K562 (cell line): ENCODE results near the gene TRMU. TPM values are rescaled to one million over a fixed set of nuclear protein-coding genes. Genes with fewer than 3 reads are reported as not detected.

ENCODE experiments used
- ATAC-seq: fragments of 200-7000 bp; cut with Tn5 transposase; 3 replicates; pipeline ENCODE4 v1.9.1; 2020; ENCODE audit warnings: moderate library complexity
- BruUV-seq: library from RNA; stranded (reverse); fragments of 400-500 nt; replicated peaks from 2 replicates; lab custom pipeline; 2021; lab: Mats Ljungman, UMichigan
- CTCF ChIA-PET: fragments of 300-600 bp; formaldehyde crosslinking; extraction: SDS; loops from one replicate; lab custom pipeline; 2021; ENCODE audit warnings: low intra/inter-chr PET ratio; lab: Yijun Ruan, JAX
- POLR2A ChIA-PET: fragments of 300-600, 350-650 bp; sonication (Branson Sonifier 250); formaldehyde crosslinking; extraction: SDS; loops from one replicate; lab custom pipeline; 2021; ENCODE audit warnings: antibody characterized with exemption, inconsistent platforms; lab: Yijun Ruan, JAX
- DNase-seq, 4 experiments: peaks; one replicate each; pipeline versions ENCODE4 v3.0.0 to v3.0.0-alpha.2; 2011 to 2018; ENCODE audit warnings: low spot score in 3 of 4, mixed read lengths in 3 of 4; ENCODE audit errors: extremely low read depth in 1 of 4
- FAIRE-seq: peaks from 2 replicates; lab custom pipeline; 2011; peaks lifted over from hg19 to GRCh38; lab: Jason Lieb, UNC
- H2AFZ ChIP-seq: 2 replicates; pipeline ENCODE4 v1.6.0; 2011; ENCODE audit warnings: low read depth, low read length, control low read depth, inconsistent platforms
- H3K27ac ChIP-seq: fragments of 200-600 bp; 3 replicates; pipeline ENCODE4 v1.8.0; 2011; ENCODE audit warnings: low read depth, mild to moderate bottlenecking, control low read depth, inconsistent platforms, low read length, moderate library complexity, mixed read lengths; ENCODE audit errors: extremely low read depth
- H3K27me3 ChIP-seq, 2 experiments: fragments of 300-600 bp in 1 of 2; 2 replicates in 1 of 2; 3 replicates in 1 of 2; pipeline versions ENCODE4 v1.6.0 to v1.8.0; 2011; ENCODE audit warnings: inconsistent platforms in 2 of 2, low read length in 2 of 2, mild to moderate bottlenecking in 1 of 2, mixed read lengths in 1 of 2, moderate library complexity in 1 of 2; ENCODE audit not compliant: control insufficient read depth in 2 of 2, insufficient read depth in 2 of 2
- H3K36me3 ChIP-seq: fragments of 300-600 bp; 3 replicates; pipeline ENCODE4 v1.8.0; 2011; ENCODE audit warnings: mild to moderate bottlenecking, low read length, inconsistent platforms; ENCODE audit not compliant: control insufficient read depth, insufficient read depth
- H3K4me1 ChIP-seq, 2 experiments: fragments of 200-600 bp in 1 of 2; replicated peaks in 1 of 2; 2 replicates in 1 of 2; 3 replicates in 1 of 2; pipeline versions ENCODE4 v1.5.1 to v1.8.0; 2011; ENCODE audit warnings: inconsistent platforms in 2 of 2, low read length in 2 of 2, mild to moderate bottlenecking in 1 of 2, mixed read lengths in 1 of 2, moderate library complexity in 1 of 2; ENCODE audit not compliant: control insufficient read depth in 2 of 2, insufficient read depth in 2 of 2
- H3K4me2 ChIP-seq: 2 replicates; pipeline ENCODE4 v1.6.1; 2011; ENCODE audit warnings: low read length, control low read depth, inconsistent platforms, mixed read lengths; ENCODE audit not compliant: insufficient read depth
- H3K4me3 ChIP-seq: fragments of 200-600 bp; sonication (generic), shearing (Covaris generic); 2 replicates; pipeline ENCODE4 v1.5.1; 2016; ENCODE audit warnings: control low read depth, inconsistent platforms
- H3K79me2 ChIP-seq: fragments of 200-600 bp; 3 replicates; pipeline ENCODE4 v1.8.0; 2011; ENCODE audit warnings: low read length, inconsistent platforms; ENCODE audit not compliant: control insufficient read depth, insufficient read depth
- H3K9ac ChIP-seq, 2 experiments: 2 replicates each; pipeline versions ENCODE4 v1.6.0 to v1.6.1; 2011; ENCODE audit warnings: low read depth in 2 of 2, low read length in 2 of 2, control low read depth in 1 of 2, inconsistent platforms in 1 of 2, mild to moderate bottlenecking in 1 of 2, mixed read lengths in 1 of 2; ENCODE audit not compliant: insufficient read depth in 1 of 2
- H3K9me1 ChIP-seq: one replicate; pipeline ENCODE4 v1.6.0; 2011; ENCODE audit warnings: inconsistent platforms, mild to moderate bottlenecking, low read length, moderate library complexity; ENCODE audit not compliant: control insufficient read depth, insufficient read depth
- H3K9me3 ChIP-seq: replicated peaks from 2 replicates; pipeline ENCODE4 v1.5.1; 2011; ENCODE audit warnings: low read depth, low read length, inconsistent platforms; ENCODE audit not compliant: control insufficient read depth, insufficient read depth
- H4K20me1 ChIP-seq: replicated peaks from 2 replicates; pipeline ENCODE4 v1.6.1; 2011; ENCODE audit warnings: low read length, inconsistent platforms, mixed read lengths; ENCODE audit not compliant: control insufficient read depth, insufficient read depth
- E2F3 ChIP-seq: fragments of 250-450 bp; sonication (Bioruptor Pico); IDR thresholded peaks from 2 replicates; pipeline ENCODE4 v1.4.0; 2020; ENCODE audit warnings: mild to moderate bottlenecking
- ETV1 ChIP-seq: fragments of 450-650 bp; conservative IDR thresholded peaks from 2 replicates; pipeline ENCODE4 v1.6.1; 2016; ENCODE audit warnings: missing genetic modification characterization, control low read depth, low read depth, missing compliant biosample characterization
- FOXM1 ChIP-seq, 2 experiments: fragments of 450-650 bp in 1 of 2; sonication (generic) in 1 of 2; formaldehyde crosslinking in 1 of 2; IDR thresholded peaks; 2 replicates each; pipeline versions ENCODE4 v1.6.1 to v1.9.0; 2017 to 2022; ENCODE audit warnings: low read depth in 2 of 2, mild to moderate bottlenecking in 2 of 2, missing genetic modification reagents in 1 of 2, moderate library complexity in 1 of 2
- IFI16 ChIP-seq: fragments of 250-450 bp; sonication (Bioruptor Pico); IDR thresholded peaks from 2 replicates; pipeline ENCODE4 v2.1.2; 2022; ENCODE audit warnings: mild to moderate bottlenecking, inconsistent platforms
- JUND ChIP-seq, 2 experiments: IDR thresholded peaks; 2 replicates in 1 of 2; 3 replicates in 1 of 2; pipeline ENCODE4 v1.6.1; 2011; ENCODE audit warnings: borderline replicate concordance in 2 of 2, low read depth in 2 of 2, low read length in 2 of 2, improper control_type of control experiment in 1 of 2, missing biosample characterization in 1 of 2, missing genetic modification characterization in 1 of 2, missing genetic modification reagents in 1 of 2
- NR1H2 ChIP-seq: sonication (generic); formaldehyde crosslinking; IDR thresholded peaks from 2 replicates; pipeline ENCODE4 v1.4.0; 2020; ENCODE audit warnings: mild to moderate bottlenecking, missing genetic modification reagents
- PCBP1 ChIP-seq: fragments of 200-400 bp; formaldehyde crosslinking; IDR thresholded peaks from 2 replicates; pipeline ENCODE4 v1.6.1; 2018; ENCODE audit warnings: mild to moderate bottlenecking, low read depth, low read length; ENCODE audit not compliant: poor library complexity, severe bottlenecking
- SP1 ChIP-seq: sonication (generic); formaldehyde crosslinking; IDR thresholded peaks from 2 replicates; pipeline ENCODE4 v1.8.1; 2022; ENCODE audit warnings: mild to moderate bottlenecking, missing genetic modification reagents
- ZNF143 ChIP-seq: sonication (generic); formaldehyde crosslinking; IDR thresholded peaks from 2 replicates; pipeline ENCODE4 v1.9.0; 2022; ENCODE audit warnings: mild to moderate bottlenecking, missing genetic modification reagents
- ZNF212 ChIP-seq: fragments of 450-650 bp; formaldehyde crosslinking; IDR thresholded peaks from 2 replicates; pipeline ENCODE4 v1.4.0; 2020; ENCODE audit warnings: mild to moderate bottlenecking
- WGBS: fragments of 100-300 bp; shearing (Covaris generic); methylation state at CpG from one replicate; pipeline ENCODE4 v1.1.6; 2016; ENCODE audit warnings: low coverage, mixed read lengths; ENCODE audit not compliant: insufficient coverage; ENCODE audit errors: missing lambda C conversion rate; 5-methylcytosine and 5-hydroxymethylcytosine counted together
- in situ Hi-C: fragments of 300-500 bp; cut with MboI; formaldehyde crosslinking; loops from 4 replicates; pipeline ENCODE4 v1.15.0; 2018; ENCODE audit warnings: inconsistent platforms, mixed read lengths
- intact Hi-C: fragments of 100-400 bp; cut with micrococcal nuclease; formaldehyde crosslinking; loops from 2 replicates; pipeline ENCODE4 v1.14.2; 2022
- polyA plus RNA-seq, 8 experiments: library from polyadenylated mRNA; depleted of rRNA in 4 of 8; stranded (reverse) in 5 of 8; unstranded in 3 of 8; fragments of >200 nt; fragmentation: Nextera tagmentation in 2 of 8; fragmentation: Illumina TruSeq in 1 of 8; extraction: Ambion mirVana in 2 of 8; extraction: Trizol in 1 of 8; gene quantifications; 2 replicates each; pipeline versions ENCODE4 v1.2.1 to v1.2.3, GENCODE V29; 2011 to 2014; ENCODE audit warnings: inconsistent platforms in 1 of 8, missing spikeins in 1 of 8
- total RNA-seq, 7 experiments: library from RNA; depleted of rRNA in 6 of 7; stranded (reverse); fragments of >200 nt in 6 of 7; fragmentation: Illumina TruSeq in 2 of 7; extraction: Trizol in 2 of 7; gene quantifications; 2 replicates each; pipeline versions ENCODE4 v1.2.1 to v1.2.3, GENCODE V29; 2011 to 2021; ENCODE audit warnings: low replicate concordance in 1 of 7
- TF ChIP-seq, protein P1 (sequence below): fragments of 450-650 bp; IDR thresholded peaks from 2 replicates; pipeline ENCODE4 v1.7.1; 2018; ENCODE audit warnings: mild to moderate bottlenecking, low read depth; ENCODE audit not compliant: partially characterized antibody

The TRMU gene
- total and polyA plus RNA-seq, 9 of the 15 experiments (the other 6 are each of a cell fraction or from before 2014, with no cell fraction given): 2.3 to 49.9 (median 35.3) TPM

DNA sequence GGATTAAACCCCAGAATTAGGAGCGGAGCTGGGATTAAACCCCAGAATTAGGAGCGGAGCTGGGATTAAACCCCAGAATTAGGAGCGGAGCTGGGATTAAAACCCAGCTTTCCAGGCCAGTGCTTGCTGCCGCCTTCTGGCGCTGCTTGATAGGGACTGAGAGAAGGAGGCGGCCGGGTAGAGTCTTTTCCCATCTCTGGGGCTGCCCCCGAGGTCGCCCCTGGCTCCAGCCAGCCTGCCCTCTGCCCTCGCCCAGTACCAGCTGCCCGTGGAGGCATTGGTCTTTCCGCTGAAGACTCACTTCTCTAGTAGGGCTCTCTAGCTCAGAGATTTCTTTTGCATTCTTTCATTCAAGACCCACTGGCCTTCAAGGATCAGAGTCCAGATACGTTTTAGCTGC is 5.2 kb downstream of the TRMU start:
- no peak overlapping the region for H2AFZ ChIP-seq
- H3K9me3 ChIP-seq: no peaks in the 10 kb centered on the region
- ATAC-seq (no peak), DNase-seq (no peak), FAIRE-seq (no peak)
- H3K79me2 ChIP-seq: peaks cover 29% of the 10 kb centered on the region
- H3K9ac ChIP-seq: no peak overlapping the region
- intact Hi-C loops (no loop called here), in situ Hi-C loops (no loop called here)
- no peak overlapping the region for H3K4me2 ChIP-seq
- 90% methylated on average over 7 of the region's 13 CpGs for WGBS
- TF ChIP-seq NR1H2 (CRISPR knock-in tag) (no peak), JUND (IDR thresholded peaks at IDR 0.05; ENCODE audit: borderline replicate concordance, low read depth, low read length) (no peak), JUND (tag; IDR thresholded peaks at IDR 0.05; ENCODE audit: borderline replicate concordance, low read depth, low read length) (no peak), ETV1 (tag) (no peak), FOXM1 (IDR thresholded peaks at IDR 0.05; ENCODE audit: low read depth) (no peak), FOXM1 (CRISPR knock-in tag; IDR thresholded peaks at IDR 0.05; ENCODE audit: low read depth) (no peak), SP1 (CRISPR knock-in tag) (no peak), PCBP1 (no peak), ZNF212 (CRISPR knock-in tag) (no peak), E2F3 (CRISPR knock-in tag) (no peak), ZNF143 (CRISPR knock-in tag) (no peak), IFI16 (CRISPR knock-in tag) (no peak)
- TF ChIP-seq, protein P1, sequence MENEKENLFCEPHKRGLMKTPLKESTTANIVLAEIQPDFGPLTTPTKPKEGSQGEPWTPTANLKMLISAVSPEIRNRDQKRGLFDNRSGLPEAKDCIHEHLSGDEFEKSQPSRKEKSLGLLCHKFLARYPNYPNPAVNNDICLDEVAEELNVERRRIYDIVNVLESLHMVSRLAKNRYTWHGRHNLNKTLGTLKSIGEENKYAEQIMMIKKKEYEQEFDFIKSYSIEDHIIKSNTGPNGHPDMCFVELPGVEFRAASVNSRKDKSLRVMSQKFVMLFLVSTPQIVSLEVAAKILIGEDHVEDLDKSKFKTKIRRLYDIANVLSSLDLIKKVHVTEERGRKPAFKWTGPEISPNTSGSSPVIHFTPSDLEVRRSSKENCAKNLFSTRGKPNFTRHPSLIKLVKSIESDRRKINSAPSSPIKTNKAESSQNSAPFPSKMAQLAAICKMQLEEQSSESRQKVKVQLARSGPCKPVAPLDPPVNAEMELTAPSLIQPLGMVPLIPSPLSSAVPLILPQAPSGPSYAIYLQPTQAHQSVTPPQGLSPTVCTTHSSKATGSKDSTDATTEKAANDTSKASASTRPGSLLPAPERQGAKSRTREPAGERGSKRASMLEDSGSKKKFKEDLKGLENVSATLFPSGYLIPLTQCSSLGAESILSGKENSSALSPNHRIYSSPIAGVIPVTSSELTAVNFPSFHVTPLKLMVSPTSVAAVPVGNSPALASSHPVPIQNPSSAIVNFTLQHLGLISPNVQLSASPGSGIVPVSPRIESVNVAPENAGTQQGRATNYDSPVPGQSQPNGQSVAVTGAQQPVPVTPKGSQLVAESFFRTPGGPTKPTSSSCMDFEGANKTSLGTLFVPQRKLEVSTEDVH: no peak
- no peaks in the 10 kb centered on the region for H3K27me3 ChIP-seq
- no peak overlapping the region for H3K4me3 ChIP-seq
- H3K27ac ChIP-seq: no peak overlapping the region
- no peaks in the 10 kb centered on the region for H4K20me1 ChIP-seq
- peaks cover 84% of the 10 kb centered on the region; the same call in 2 of the 3 replicates for H3K36me3 ChIP-seq
- no TSS peak for BruUV-seq
- ChIA-PET POLR2A (interaction anchor here (1.2 kb wide), 2 partner anchors 27 to 34 kb away, joined by 4 read pairs; no protein-coding TSS in a partner anchor), CTCF (no interaction called here)
- no peaks in the 10 kb centered on the region for H3K9me1 ChIP-seq
- H3K4me1 ChIP-seq: peaks cover 2 to 7% of the 10 kb centered on the region in 2 experiments; a peak in 3 of 5 replicates
